ENCODE measurements around the gene ZMIZ1.

The ZMIZ1 gene

GRCh38 chr10:79349072-79349491 is 280.3 kb downstream of the ZMIZ1 start:
- no peak for DNase-seq

DNA sequence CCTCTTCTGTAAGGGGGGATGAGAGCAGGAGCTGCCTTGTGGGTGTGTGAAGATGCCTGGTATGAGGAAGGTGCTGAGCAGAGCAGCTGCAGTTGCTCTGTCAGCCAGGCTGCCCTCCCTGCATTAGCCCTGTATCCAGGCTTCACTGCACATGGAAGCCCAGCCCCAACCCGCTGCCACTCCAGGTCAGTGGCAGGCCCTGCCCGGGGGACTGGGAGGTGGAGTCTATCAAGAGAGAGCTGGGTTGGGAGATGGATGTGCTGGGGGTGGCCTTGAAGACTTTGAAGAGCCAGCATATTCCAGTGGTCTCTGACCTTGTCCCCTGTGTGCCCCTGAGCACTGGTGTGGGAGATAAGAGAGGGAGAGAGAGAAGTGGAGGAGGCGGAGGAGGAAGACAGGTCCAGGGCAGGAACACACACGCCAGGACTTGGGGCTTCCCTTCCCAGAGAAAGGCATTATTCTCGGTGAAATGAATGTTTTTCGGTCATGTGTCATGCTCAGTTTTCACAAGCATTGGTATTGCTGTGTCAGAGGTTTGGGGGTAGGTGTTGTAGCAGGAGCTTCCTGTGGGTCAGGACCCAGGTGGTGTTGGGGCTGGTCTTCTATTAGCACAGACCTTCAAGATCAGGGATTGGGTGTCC is 281.1 kb downstream of the ZMIZ1 start:
- DNase-seq, result no peak

DNA sequence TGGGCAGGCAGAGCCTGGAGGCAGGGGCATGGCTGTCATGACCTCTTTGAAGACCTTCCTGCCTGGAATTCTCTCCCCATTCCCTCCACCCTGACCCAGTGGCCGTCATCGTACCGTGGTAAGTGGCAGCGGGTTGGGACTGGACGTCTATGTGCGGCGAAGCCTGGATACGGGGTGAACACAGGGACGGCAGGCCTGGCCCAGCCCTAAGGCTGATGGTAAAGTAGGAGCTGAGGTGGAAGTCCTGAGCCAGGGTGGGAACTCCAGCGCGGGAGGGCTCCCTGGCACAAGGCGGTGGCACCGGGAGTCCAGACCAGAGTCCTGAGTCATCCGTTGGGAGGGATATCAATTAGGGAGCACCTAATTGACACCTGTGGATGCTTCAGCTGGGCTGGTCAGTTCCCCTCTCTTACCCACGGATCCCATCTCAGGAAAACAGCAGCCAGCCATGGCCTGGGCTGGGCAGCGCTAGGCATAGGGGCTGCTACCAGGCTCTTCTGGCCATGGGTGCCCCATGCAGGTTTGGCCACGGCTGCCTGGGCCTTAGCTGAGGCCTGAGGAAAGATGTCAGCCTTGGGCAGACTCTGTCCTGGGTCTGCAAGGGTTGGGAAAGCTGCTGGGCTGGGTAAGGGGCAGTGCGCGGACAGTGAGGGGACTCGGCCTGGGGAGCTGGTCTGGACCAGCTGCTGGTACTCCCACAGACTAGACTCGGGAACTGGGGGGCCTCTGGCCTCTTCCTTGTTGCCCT is 281.8 kb downstream of the ZMIZ1 start:
- no peak for DNase-seq

GRCh38 chr10:79351332-79351731 is 282.6 kb downstream of the ZMIZ1 start:
- no peak for DNase-seq

DNA sequence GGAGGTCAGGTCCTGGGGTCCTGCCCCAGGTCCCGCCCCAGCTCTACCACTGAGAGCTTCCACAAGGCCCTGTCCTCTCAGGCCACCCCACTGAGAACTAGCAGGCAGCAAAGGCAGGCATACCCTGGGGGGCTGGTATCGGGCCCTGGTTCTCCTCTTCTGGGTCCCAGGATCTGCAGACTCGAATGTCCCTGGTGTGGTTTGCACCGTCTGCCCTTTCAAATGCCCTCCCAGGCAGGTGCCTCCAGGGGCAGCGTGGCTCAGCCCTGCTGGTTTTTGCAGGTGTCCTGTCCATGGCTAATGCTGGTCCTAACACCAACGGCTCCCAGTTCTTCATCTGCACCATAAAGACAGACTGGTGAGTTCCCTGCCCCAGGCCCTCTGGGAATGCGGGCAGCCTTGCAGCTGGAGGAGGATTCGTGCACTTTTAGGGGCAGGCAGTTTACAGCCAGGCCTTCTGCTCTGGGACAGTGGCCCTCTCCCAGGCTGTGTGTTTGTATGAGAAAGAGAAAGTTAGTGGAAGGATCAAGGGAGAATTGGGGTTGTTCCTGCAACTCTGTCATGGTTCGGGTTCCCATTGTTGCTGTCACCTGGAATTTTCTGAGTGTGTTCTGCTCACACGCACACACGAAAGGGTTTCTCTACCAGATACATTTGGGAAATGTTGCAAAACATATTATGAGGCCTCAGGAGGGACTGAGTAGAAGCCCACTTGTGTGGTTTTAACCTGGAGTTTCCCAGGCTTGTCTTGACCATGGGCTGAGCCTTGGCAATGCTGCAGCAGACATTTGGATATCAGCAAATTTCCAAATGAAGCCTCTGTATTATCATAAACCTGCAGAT is 283.5 kb downstream of the ZMIZ1 start:
- no peak for DNase-seq

- no peak for DNase-seq
These were observed 284.2 kb downstream of the ZMIZ1 start for GRCh38 chr10:79353000-79353406.

DNA sequence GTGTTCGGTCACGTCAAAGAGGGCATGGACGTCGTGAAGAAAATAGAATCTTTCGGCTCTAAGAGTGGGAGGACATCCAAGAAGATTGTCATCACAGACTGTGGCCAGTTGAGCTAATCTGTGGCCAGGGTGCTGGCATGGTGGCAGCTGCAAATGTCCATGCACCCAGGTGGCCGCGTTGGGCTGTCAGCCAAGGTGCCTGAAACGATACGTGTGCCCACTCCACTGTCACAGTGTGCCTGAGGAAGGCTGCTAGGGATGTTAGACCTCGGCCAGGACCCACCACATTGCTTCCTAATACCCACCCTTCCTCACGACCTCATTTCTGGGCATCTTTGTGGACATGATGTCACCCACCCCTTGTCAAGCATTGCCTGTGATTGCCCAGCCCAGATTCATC is 285.0 kb downstream of the ZMIZ1 start:
- DNase-seq, result no peak

DNA sequence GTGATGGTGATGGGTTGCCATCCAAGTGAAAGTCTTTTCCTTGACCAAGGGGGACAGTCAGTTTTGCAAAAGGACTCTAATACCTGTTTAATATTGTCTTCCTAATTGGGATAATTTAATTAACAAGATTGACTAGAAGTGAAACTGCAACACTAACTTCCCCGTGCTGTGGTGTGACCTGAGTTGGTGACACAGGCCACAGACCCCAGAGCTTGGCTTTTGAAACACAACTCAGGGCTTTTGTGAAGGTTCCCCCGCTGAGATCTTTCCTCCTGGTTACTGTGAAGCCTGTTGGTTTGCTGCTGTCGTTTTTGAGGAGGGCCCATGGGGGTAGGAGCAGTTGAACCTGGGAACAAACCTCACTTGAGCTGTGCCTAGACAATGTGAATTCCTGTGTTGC is 285.4 kb downstream of the ZMIZ1 start:
- DNase-seq, result no peak

GRCh38 chr10:79354615-79355014 is 285.8 kb downstream of the ZMIZ1 start:
- no peak for DNase-seq

DNA sequence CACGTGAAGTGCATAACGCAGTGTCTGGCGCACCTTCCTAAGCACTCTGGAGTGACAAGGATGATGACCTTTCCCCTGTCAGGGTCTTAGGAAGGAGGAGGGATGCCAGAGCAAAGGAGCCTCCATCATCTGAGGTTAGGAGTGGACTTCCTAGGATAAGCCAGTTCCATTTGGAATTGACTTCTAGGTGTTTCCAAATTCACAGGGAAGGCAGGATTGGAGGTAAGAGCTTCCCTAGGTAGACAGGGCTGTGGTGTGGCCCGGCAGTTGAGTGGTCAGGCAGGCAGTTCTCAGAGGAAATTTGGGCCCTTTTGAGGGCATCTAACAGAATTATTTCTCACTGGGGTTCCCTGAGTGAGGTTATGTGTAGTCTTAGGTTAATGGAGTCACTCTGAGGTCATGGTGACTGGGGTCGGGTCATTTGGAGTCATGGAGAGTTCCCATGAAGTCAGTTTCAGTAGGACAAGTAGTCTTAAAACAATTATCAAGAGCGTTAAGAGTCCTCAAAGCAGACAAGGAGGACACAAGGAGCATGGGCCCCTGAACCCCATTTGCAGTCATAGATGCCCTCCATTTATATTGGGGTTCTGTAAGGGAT is 286.8 kb downstream of the ZMIZ1 start:
- DNase-seq, result no peak

DNA sequence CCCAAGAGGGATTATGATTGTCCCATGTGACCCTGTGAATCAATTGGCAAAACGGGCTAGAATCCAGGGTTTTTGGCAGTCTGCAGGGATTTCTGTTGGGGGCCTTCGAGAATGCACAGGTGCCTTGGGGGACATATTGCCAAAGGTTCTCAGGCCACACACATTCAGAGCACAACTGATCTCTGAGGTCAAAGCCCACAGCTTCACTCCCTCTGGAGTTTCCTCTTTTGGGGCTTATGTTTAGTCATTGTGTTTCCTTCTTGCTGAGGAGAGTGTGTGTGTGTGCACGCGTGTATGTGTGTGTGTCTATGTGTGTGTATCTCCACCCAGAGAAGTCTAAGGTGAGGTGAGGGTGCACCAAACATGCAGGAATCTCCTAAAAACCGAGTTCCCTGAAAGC is 287.3 kb downstream of the ZMIZ1 start:
- DNase-seq, result no peak

GRCh38 chr10:79357180-79357579 is 288.4 kb downstream of the ZMIZ1 start:
- DNase-seq, result no peak

DNA sequence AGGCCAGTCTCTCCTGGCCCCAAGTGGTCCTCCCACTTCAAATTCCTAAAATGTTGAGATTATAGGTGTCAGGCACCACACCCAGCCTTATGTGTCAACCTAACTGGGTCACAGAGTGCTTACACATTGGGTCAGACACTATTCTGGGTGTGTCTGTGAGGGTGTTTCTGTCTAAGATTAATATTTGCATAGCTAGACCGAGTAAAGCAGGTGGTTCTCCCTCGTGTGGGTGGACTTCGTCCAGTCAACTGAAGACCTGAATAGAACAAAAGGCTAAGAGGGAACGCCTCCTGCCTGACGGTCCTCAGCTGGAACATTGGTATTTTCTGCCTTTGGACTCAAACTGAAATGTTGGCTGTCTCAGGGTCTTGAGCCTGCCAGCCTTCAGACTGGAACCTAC is 290.0 kb downstream of the ZMIZ1 start:
- no peak for DNase-seq

DNA sequence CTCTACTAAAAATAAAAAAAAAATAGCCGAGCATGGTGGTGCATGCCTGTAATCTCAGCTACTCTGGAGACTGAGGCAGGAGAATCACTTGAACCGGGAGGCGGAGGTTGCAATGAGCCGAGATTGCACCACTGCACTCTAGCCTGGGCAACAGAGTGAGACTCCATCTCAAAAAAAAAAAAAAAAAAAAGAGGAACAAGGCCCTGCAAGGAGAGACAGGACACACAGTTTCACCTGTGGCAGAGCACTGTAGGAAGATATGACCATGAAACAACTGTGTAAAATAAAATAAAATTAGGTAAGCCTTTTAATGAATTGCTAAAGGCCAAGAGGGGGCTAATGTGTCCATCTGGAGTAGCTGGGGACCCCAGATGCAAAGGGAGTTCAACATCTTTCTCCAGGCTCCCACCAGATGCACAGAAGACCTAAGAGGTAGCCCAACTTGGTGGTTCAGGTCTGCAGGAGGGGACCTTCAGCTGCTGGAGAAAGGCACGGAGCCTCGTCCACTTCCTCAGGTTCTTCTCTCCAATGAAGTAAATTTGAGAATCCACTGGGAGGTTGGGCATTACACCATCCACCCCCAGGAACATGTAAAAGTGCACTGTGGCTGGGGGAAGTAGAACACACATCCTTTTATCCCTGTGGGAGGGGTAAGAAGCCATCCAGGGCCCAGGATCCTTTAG is 291.2 kb downstream of the ZMIZ1 start:
- no peak for DNase-seq

GRCh38 chr10:79360499-79361342 is 292.0 kb downstream of the ZMIZ1 start:
- DNase-seq, result no peak

- DNase-seq, result no peak
These were observed 293.1 kb downstream of the ZMIZ1 start for GRCh38 chr10:79361726-79362397.
